ENCODE measurements around the gene CHN2. TPM values are rescaled to one million over a fixed set of nuclear protein-coding genes. Genes with fewer than 3 reads are reported as not detected.
"Not testable (repeated sequence)": the region's sequence is repeated elsewhere in the genome, so short reads cannot be mapped to it uniquely, and the experiment has no call there.

CHN2 gene
- total RNA-seq, 1 donor from 2014 or later: 6.6 TPM

GRCh38 chr7:29262191-29262917 lies 67.8 kb downstream of the CHN2 start:
- H3K36me3 Mint-ChIP-seq: peaks cover 4% of the 10 kb centered on the region
- H3K27ac ChIP-seq: no peak overlapping the region

GRCh38 chr7:29263601-29264207 lies 69.1 kb downstream of the CHN2 start:
- not testable (repeated sequence) for H3K27me3 Mint-ChIP-seq (ENCODE audit: insufficient read depth, low read depth); H4K20me1 ChIP-seq (ENCODE audit: low read depth); H3K36me3 ChIP-seq; H3K4me1 ChIP-seq; H3K9ac ChIP-seq; H2AFZ ChIP-seq (replicated peaks); H3K9me3 ChIP-seq (ENCODE audit: low read depth); H3K4me3 Mint-ChIP-seq; H3K27ac Mint-ChIP-seq; H3K27ac ChIP-seq; H3K27me3 ChIP-seq; H3K36me3 Mint-ChIP-seq; H3K4me3 ChIP-seq; DNase-seq (ENCODE audit: low spot score); H3K79me2 ChIP-seq (ENCODE audit: low read depth); H3K4me2 ChIP-seq; H3K4me1 Mint-ChIP-seq
- peaks cover 19% of the 10 kb centered on the region for H3F3A ChIP-seq (ENCODE audit: low read depth)
- H3K9me3 Mint-ChIP-seq: peaks cover 11% of the 10 kb centered on the region

More at GRCh38 chr7:29262191-29262917, 67.8 kb downstream of the CHN2 start:
- H3K4me2 ChIP-seq: no peak overlapping the region
- TF ChIP-seq EZH2 (IDR thresholded peaks at IDR 0.05) (no peak), CTCF (IDR thresholded peaks at IDR 0.05) (no peak), EZH2phosphoT487 (IDR thresholded peaks at IDR 0.05) (no peak)
- no peak overlapping the region for H2AFZ ChIP-seq (replicated peaks)
- peaks cover 11% of the 10 kb centered on the region for H3K9me3 Mint-ChIP-seq
- no peak overlapping the region for H3K27ac Mint-ChIP-seq
- no peaks in the 10 kb centered on the region for H3K9me3 ChIP-seq (ENCODE audit: low read depth)
- DNase-seq (ENCODE audit: low spot score): no peak
- H3K79me2 ChIP-seq (ENCODE audit: low read depth): no peaks in the 10 kb centered on the region
- no peak overlapping the region for H3K9ac ChIP-seq
- no peaks in the 10 kb centered on the region for H3K36me3 ChIP-seq
- peaks cover 19% of the 10 kb centered on the region for H3F3A ChIP-seq (ENCODE audit: low read depth)
- H3K4me3 Mint-ChIP-seq: no peak overlapping the region
- peaks cover 9% of the 10 kb centered on the region for H3K4me1 ChIP-seq
- no peaks in the 10 kb centered on the region for H3K27me3 ChIP-seq
- H3K4me3 ChIP-seq: no peak overlapping the region
- H3K27me3 Mint-ChIP-seq (ENCODE audit: insufficient read depth, low read depth): no peaks in the 10 kb centered on the region
- no peaks in the 10 kb centered on the region for H4K20me1 ChIP-seq (ENCODE audit: low read depth)
- H3K4me1 Mint-ChIP-seq: peaks cover 8% of the 10 kb centered on the region

- no peaks in the 10 kb centered on the region for H3K79me2 ChIP-seq (ENCODE audit: low read depth)
- H3K4me2 ChIP-seq: peak overlapping the region; percentile 50
- H3K9me3 ChIP-seq (ENCODE audit: low read depth): no peaks in the 10 kb centered on the region
- peaks cover 11% of the 10 kb centered on the region for H3K9me3 Mint-ChIP-seq
- H3K4me1 ChIP-seq: peaks cover 9% of the 10 kb centered on the region
- no peak overlapping the region for H3K9ac ChIP-seq
- H2AFZ ChIP-seq (replicated peaks): no peak overlapping the region
- peaks cover 8% of the 10 kb centered on the region for H3K4me1 Mint-ChIP-seq
- no peaks in the 10 kb centered on the region for H4K20me1 ChIP-seq (ENCODE audit: low read depth)
- no peaks in the 10 kb centered on the region for H3K27me3 Mint-ChIP-seq (ENCODE audit: insufficient read depth, low read depth)
- H3K27ac ChIP-seq: no peak overlapping the region
- H3K4me3 Mint-ChIP-seq: no peak overlapping the region
- DNase-seq (ENCODE audit: low spot score): peak; percentile 51
- H3K27ac Mint-ChIP-seq: peak overlapping the region; percentile 5
- no peak for TF ChIP-seq EZH2phosphoT487 (IDR thresholded peaks at IDR 0.05)
- TF ChIP-seq EZH2 (IDR thresholded peaks at IDR 0.05): no peak
- TF ChIP-seq CTCF (IDR thresholded peaks at IDR 0.05): no peak
- peaks cover 19% of the 10 kb centered on the region for H3F3A ChIP-seq (ENCODE audit: low read depth)
- no peaks in the 10 kb centered on the region for H3K27me3 ChIP-seq
- no peaks in the 10 kb centered on the region for H3K36me3 ChIP-seq
- peaks cover 4% of the 10 kb centered on the region for H3K36me3 Mint-ChIP-seq
- H3K4me3 ChIP-seq: no peak overlapping the region
Measured at GRCh38 chr7:29265208-29265923, 70.8 kb downstream of the CHN2 start.
